Measurements from ENCODE around the gene PHLDB1. TPM values are rescaled to one million over a fixed set of nuclear protein-coding genes. Genes with fewer than 3 reads are reported as not detected.

The PHLDB1 gene
- total RNA-seq, 1 donor from 2014 or later: 63.1 TPM

DNA sequence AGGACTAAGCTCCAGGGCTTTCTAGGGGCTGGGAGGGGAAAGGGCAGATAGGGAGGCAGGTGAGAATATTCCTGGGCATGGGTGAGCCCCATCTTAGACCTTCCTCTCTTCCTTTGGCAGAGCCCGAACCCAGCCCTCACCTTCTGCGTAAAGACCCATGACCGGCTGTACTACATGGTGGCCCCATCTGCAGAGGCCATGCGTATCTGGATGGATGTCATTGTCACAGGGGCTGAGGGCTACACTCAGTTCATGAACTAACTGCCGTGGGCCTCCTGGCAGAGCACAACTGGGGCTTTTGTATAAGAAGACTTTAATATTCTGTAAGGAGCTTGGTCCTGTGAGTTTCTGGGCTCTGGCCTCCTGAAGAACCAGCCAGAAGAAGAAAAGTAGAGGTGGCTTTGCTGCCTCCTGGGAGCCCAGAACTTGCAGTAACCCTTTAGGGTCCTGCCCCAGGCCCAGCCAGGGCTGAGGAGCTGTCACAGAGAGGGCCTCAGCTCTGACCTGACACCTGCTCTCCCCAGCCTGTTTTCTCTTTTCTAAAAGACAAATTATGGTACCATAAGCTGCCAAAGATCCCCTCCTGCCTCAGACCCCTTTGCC, 49.2 kb downstream of the PHLDB1 start:
- Mint-ChIP-seq H3K36me3 (no peaks in the 10 kb centered on the region), H3K9me3 (no peaks in the 10 kb centered on the region), H3K4me1 (ENCODE audit: unreplicated experiment) (peaks cover 8% of the 10 kb centered on the region), H3K27ac (no peak overlapping the region), H3K4me3 (no peak overlapping the region), H3K27me3 (no peaks in the 10 kb centered on the region)
- TF ChIP-seq, protein P1, sequence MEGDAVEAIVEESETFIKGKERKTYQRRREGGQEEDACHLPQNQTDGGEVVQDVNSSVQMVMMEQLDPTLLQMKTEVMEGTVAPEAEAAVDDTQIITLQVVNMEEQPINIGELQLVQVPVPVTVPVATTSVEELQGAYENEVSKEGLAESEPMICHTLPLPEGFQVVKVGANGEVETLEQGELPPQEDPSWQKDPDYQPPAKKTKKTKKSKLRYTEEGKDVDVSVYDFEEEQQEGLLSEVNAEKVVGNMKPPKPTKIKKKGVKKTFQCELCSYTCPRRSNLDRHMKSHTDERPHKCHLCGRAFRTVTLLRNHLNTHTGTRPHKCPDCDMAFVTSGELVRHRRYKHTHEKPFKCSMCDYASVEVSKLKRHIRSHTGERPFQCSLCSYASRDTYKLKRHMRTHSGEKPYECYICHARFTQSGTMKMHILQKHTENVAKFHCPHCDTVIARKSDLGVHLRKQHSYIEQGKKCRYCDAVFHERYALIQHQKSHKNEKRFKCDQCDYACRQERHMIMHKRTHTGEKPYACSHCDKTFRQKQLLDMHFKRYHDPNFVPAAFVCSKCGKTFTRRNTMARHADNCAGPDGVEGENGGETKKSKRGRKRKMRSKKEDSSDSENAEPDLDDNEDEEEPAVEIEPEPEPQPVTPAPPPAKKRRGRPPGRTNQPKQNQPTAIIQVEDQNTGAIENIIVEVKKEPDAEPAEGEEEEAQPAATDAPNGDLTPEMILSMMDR (conservative IDR thresholded peaks at IDR 0.05): no peak
- DNase-seq (ENCODE audit: extremely low spot score, unreplicated experiment): no peak

- Mint-ChIP-seq H3K27ac (no peak overlapping the region), H3K4me3 (no peak overlapping the region), H3K36me3 (no peaks in the 10 kb centered on the region), H3K4me1 (ENCODE audit: unreplicated experiment) (peaks cover 8% of the 10 kb centered on the region), H3K9me3 (no peaks in the 10 kb centered on the region), H3K27me3 (no peaks in the 10 kb centered on the region)
- DNase-seq (ENCODE audit: extremely low spot score, unreplicated experiment): no peak
- TF ChIP-seq, protein P1 (conservative IDR thresholded peaks at IDR 0.05): no peak
Observed at GRCh38 chr11:118657238-118657637, 49.8 kb downstream of the PHLDB1 start.

DNA sequence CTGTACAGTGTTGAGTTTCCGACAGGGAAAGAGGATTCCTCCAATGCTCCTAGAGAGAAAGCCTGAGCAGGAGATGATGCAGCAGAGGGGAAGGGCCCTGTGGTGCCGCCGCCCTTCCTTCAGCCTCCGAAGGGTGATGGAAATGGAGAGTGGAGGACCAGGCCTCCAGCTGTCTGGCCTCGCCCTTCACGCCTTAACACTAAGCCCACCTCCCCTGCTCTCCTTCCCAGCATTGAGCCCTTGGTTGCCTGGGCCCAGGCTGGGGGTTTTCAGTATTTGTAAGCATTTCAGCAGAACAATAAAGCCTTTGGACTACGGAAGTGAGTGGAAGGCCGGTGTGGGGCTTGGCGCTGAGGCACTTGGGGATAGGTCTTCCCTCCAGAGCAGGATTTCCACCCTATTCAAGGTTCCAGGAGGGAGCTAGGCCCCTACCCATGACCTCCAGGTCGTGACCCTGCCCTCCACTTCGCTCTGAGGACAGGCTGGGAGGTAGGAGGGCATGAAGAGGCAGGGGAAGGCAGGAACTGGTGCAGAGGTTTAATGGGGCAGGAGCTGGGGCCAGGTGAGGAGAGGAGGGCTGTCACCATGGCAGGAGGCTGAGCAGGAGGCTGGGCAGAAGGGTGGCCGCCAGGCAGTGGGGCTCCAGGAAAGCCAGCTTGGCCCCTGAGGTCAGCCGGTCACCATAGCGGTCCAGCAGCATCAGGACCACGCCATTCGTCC, 50.5 kb downstream of the PHLDB1 start:
- DNase-seq (ENCODE audit: extremely low spot score, unreplicated experiment): no peak
- Mint-ChIP-seq H3K36me3 (no peaks in the 10 kb centered on the region), H3K27ac (no peak overlapping the region), H3K4me3 (no peak overlapping the region), H3K27me3 (no peaks in the 10 kb centered on the region), H3K4me1 (ENCODE audit: unreplicated experiment) (peaks cover 8% of the 10 kb centered on the region), H3K9me3 (no peaks in the 10 kb centered on the region)
- TF ChIP-seq, protein P1 (conservative IDR thresholded peaks at IDR 0.05): no peak

DNA sequence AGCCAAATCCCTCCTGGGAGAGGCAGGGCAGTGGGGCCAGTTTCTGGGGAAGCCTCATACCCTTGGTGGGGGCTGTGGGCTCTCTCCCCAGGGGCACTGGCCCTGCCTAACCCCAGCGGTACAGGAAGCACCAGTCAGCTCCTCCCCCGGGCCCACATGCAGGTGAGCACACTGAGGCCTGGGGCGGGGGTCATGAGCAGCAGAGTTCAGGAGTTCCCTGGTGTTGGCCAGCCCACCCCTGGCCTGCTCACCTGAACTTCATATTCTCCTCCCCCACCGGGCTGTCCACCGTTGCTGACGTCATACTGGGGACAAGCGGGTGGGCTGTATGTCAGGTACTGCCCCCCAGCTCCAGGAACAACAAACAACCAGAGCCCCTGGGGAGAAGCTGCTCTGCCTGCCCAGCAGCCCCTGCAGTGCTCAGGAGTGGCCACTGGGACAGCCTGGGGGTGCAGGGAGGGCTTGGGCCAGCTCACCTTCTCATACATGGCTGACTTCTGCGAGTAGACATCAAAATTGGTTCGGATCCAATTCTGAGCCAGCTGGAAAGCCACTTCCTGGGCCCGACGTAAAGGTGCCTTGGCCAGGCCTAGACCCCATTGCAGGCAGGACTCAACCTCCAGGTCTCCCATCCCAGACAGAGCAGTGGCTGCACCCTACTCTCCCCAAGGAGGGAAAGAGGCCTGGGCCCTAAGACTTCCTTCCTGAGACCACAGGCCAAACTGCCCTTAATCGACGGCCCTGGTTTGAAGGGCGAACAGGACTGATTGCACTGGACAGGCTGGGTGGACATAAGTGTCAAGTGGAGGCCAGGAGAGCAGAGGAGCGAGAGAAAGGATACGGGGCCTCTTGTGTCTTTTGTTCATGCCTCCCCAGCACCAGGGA, 51.3 kb downstream of the PHLDB1 start:
- Mint-ChIP-seq H3K4me3 (no peak overlapping the region), H3K27me3 (no peaks in the 10 kb centered on the region)
- no peak for DNase-seq (ENCODE audit: extremely low spot score, unreplicated experiment)

GRCh38 chr11:118659314-118659952, 52.0 kb downstream of the PHLDB1 start:
- Mint-ChIP-seq H3K4me1 (ENCODE audit: unreplicated experiment) (peaks cover 10% of the 10 kb centered on the region), H3K4me3 (no peak overlapping the region), H3K9me3 (no peaks in the 10 kb centered on the region), H3K27ac (no peak overlapping the region), H3K27me3 (no peaks in the 10 kb centered on the region), H3K36me3 (no peaks in the 10 kb centered on the region)
- TF ChIP-seq, protein P1 (conservative IDR thresholded peaks at IDR 0.05): peak; percentile 96
- DNase-seq (ENCODE audit: extremely low spot score, unreplicated experiment): peak; percentile 91

More for the DNA sequence above, 51.3 kb downstream of the PHLDB1 start:
- Mint-ChIP-seq H3K9me3 (no peaks in the 10 kb centered on the region), H3K4me1 (ENCODE audit: unreplicated experiment) (peaks cover 8% of the 10 kb centered on the region), H3K27ac (no peak overlapping the region), H3K36me3 (no peaks in the 10 kb centered on the region)
- TF ChIP-seq, protein P1 (conservative IDR thresholded peaks at IDR 0.05): no peak

Data from type B pancreatic cell (in vitro differentiated cells).